ENCODE results near the gene SCAMP4.

DNA sequence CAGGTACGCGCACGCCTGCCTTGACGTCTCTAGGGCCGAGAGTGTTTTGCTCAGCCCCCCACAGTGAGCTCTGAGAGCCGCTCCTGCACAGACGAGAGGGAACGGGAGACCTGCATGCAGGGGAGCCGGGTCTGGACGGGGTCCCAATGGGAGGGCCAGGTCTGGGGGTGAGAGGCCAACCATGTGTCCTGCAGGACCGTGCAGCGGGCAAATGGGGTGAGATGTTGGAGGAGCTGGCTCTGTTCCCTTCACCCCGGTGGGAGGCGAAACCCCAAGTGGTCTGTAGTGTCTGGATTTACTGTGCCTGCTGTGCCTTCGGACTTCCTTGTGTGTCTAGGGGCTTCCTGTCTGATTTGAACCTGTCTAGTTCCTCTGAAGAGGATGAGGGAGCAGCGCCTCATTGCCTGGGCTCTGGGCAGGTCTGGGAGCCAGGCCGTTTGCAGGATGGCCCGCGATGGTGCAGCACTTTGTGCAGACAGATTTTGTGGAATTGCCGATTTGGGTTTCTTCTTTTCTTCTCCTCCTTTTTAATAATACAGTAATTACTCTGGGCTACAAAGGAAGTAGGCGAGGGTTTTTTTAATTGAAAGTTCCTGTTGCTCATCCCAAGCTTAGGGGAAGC, 37.8 kb downstream of the SCAMP4 start:
- peak; percentile 3; the same call in 1 of the 2 replicates for TF ChIP-seq POLR2AphosphoS5 (IDR thresholded peaks at IDR 0.05; ENCODE audit: low read depth)
- TF ChIP-seq, protein P1, sequence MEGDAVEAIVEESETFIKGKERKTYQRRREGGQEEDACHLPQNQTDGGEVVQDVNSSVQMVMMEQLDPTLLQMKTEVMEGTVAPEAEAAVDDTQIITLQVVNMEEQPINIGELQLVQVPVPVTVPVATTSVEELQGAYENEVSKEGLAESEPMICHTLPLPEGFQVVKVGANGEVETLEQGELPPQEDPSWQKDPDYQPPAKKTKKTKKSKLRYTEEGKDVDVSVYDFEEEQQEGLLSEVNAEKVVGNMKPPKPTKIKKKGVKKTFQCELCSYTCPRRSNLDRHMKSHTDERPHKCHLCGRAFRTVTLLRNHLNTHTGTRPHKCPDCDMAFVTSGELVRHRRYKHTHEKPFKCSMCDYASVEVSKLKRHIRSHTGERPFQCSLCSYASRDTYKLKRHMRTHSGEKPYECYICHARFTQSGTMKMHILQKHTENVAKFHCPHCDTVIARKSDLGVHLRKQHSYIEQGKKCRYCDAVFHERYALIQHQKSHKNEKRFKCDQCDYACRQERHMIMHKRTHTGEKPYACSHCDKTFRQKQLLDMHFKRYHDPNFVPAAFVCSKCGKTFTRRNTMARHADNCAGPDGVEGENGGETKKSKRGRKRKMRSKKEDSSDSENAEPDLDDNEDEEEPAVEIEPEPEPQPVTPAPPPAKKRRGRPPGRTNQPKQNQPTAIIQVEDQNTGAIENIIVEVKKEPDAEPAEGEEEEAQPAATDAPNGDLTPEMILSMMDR (IDR thresholded peaks at IDR 0.05; ENCODE audit: insufficient read depth, low read length): no peak
